OCI-LY1 (cell line): ENCODE results near the gene BTBD9.

ENCODE experiments used
- H2AFZ ChIP-seq: fragments of 200-600 bp; sonication (generic), shearing (Covaris generic); 2 replicates; pipeline ENCODE4 v1.6.0; 2014; ENCODE audit warnings: antibody characterized with exemption, mild to moderate bottlenecking, low read length
- H3F3A ChIP-seq: fragments of 200-600 bp; sonication (generic), shearing (Covaris generic); 2 replicates; pipeline ENCODE4 v1.6.0; 2014; ENCODE audit warnings: mild to moderate bottlenecking, antibody characterized with exemption, low read length, moderate library complexity; ENCODE audit not compliant: insufficient read depth
- H3K27ac ChIP-seq: fragments of 200-600 bp; sonication (generic); 2 replicates; pipeline ENCODE4 v1.5.1; 2014; ENCODE audit warnings: low read length, mixed run types, mild to moderate bottlenecking, low read depth; ENCODE audit not compliant: poor library complexity, severe bottlenecking
- H3K27me3 ChIP-seq: fragments of 200-600 bp; sonication (generic); 2 replicates; pipeline ENCODE4 v1.6.0; 2014; ENCODE audit warnings: antibody characterized with exemption, mild to moderate bottlenecking, low read length, moderate library complexity; ENCODE audit not compliant: insufficient read depth
- H3K36me3 ChIP-seq: fragments of 200-600 bp; sonication (generic); 2 replicates; pipeline ENCODE4 v1.6.1; 2014; ENCODE audit warnings: mild to moderate bottlenecking, antibody characterized with exemption, low read length, moderate library complexity, mixed read lengths; ENCODE audit not compliant: insufficient read depth
- H3K4me1 ChIP-seq: fragments of 200-600 bp; sonication (generic); 2 replicates; pipeline ENCODE4 v1.5.1; 2014; ENCODE audit warnings: mild to moderate bottlenecking, low read length, moderate library complexity; ENCODE audit not compliant: insufficient read depth, severe bottlenecking
- H3K4me2 ChIP-seq: fragments of 200-600 bp; sonication (generic), shearing (Covaris generic); 2 replicates; pipeline ENCODE4 v1.6.1; 2014; ENCODE audit warnings: low read length
- H3K4me3 ChIP-seq: fragments of 200-600 bp; sonication (generic); 2 replicates; pipeline ENCODE4 v1.5.1; 2014; ENCODE audit warnings: low read length, low read depth, mild to moderate bottlenecking, mixed read lengths; ENCODE audit not compliant: poor library complexity, severe bottlenecking
- H3K79me2 ChIP-seq: fragments of 200-600 bp; shearing (Covaris generic); 2 replicates; pipeline ENCODE4 v1.6.1; 2016; ENCODE audit warnings: mixed run types, low read length, mixed read lengths; ENCODE audit not compliant: insufficient read depth
- H3K9ac ChIP-seq: fragments of 200-600 bp; sonication (generic), shearing (Covaris generic); 2 replicates; pipeline ENCODE4 v1.6.1; 2014; ENCODE audit warnings: mild to moderate bottlenecking, low read length, mixed read lengths
- H3K9me2 ChIP-seq: fragments of 200-600 bp; sonication (generic), shearing (Covaris generic); 2 replicates; pipeline ENCODE4 v1.6.1; 2014; ENCODE audit warnings: low read depth, mild to moderate bottlenecking, low read length, mixed read lengths
- H3K9me3 ChIP-seq: fragments of 200-600 bp; shearing (Covaris generic); 2 replicates; pipeline ENCODE4 v1.6.1; 2014; ENCODE audit warnings: low read length, mixed read lengths
- H4K20me1 ChIP-seq: fragments of 200-600 bp; sonication (generic), shearing (Covaris generic); 2 replicates; pipeline ENCODE4 v1.6.0; 2016; ENCODE audit warnings: mild to moderate bottlenecking, low read length; ENCODE audit not compliant: insufficient read depth
- CTCF ChIP-seq: fragments of 200-600 bp; sonication (generic), shearing (Covaris generic); IDR thresholded peaks from 2 replicates; pipeline ENCODE4 v1.5.1; 2017; ENCODE audit warnings: mild to moderate bottlenecking, antibody characterized with exemption, low read length, moderate library complexity, mixed read lengths
- EZH2 ChIP-seq: fragments of 200-600 bp; sonication (generic), shearing (Covaris generic); IDR thresholded peaks from 2 replicates; pipeline ENCODE4 v1.8.0; 2017; ENCODE audit warnings: borderline replicate concordance, mixed run types, mild to moderate bottlenecking, antibody characterized with exemption, low read length, moderate library complexity, mixed read lengths

Gene BTBD9

GRCh38 chr6:38173909-38174308 lies 465.8 kb downstream of the BTBD9 start:
- no peak overlapping the region for H3K27ac ChIP-seq
- no peaks in the 10 kb centered on the region for H3K4me1 ChIP-seq
- H3K79me2 ChIP-seq, result no peaks in the 10 kb centered on the region
- no peak for TF ChIP-seq EZH2
- TF ChIP-seq CTCF, result no peak
- H3K4me3 ChIP-seq, result no peak overlapping the region
- no peaks in the 10 kb centered on the region for H4K20me1 ChIP-seq
- no peaks in the 10 kb centered on the region for H3F3A ChIP-seq
- H3K9me2 ChIP-seq, result no peaks in the 10 kb centered on the region
- H2AFZ ChIP-seq, result no peak overlapping the region
- H3K36me3 ChIP-seq, result no peaks in the 10 kb centered on the region
- no peak overlapping the region for H3K9ac ChIP-seq
- no peaks in the 10 kb centered on the region for H3K27me3 ChIP-seq
- no peak overlapping the region for H3K4me2 ChIP-seq
- H3K9me3 ChIP-seq, result no peaks in the 10 kb centered on the region

- Histone ChIP-seq H3K27ac (no peak overlapping the region), H3K4me3 (no peak overlapping the region), H3K27me3 (no peaks in the 10 kb centered on the region), H4K20me1 (no peaks in the 10 kb centered on the region), H3K4me2 (no peak overlapping the region), H3K36me3 (no peaks in the 10 kb centered on the region), H3K9me2 (no peaks in the 10 kb centered on the region), H3K9ac (no peak overlapping the region), H3K9me3 (no peaks in the 10 kb centered on the region), H3K4me1 (no peaks in the 10 kb centered on the region), H3F3A (no peaks in the 10 kb centered on the region), H2AFZ (no peak overlapping the region), H3K79me2 (no peaks in the 10 kb centered on the region)
- TF ChIP-seq EZH2, result no peak
- no peak for TF ChIP-seq CTCF
Measured at GRCh38 chr6:38172739-38173410, 466.9 kb downstream of the BTBD9 start.

DNA sequence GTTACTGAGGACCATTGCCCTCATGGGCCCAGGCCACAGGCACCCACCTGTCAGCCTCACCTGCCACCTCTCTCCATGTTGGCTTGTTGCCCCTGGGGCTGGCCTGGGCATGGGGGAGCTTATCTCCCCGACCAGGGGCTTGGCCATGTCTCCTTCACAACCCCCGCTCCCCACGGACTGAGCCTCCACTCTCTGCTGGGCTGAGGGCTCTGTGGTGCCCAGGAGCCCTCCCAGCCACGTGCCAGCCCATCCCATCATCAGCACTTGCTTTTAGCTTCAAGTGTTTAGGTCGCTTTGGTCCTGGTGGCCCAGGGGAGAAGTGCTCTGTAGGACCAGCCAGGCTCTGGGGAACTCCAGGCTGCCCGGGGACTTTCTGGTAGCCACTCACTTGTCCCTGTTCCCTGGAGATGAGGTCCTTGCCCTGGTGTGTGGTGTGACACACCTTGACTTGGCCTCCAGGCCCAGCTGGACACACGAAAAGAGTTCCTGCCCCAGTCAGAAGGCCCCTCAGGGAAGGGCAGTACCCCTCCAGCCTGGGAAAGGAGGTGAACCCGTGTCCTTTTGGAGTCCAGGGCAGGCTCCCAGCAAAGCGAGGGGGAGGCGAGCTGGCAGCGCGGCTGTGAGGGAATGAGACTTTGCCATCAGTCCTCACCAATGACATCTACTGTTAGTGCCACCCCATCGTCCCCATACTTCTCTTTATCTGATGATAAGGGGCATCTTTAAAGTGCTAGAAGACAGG lies 467.6 kb downstream of the BTBD9 start:
- Histone ChIP-seq H3K9me2 (no peaks in the 10 kb centered on the region), H2AFZ (no peak overlapping the region), H3K9ac (no peak overlapping the region), H4K20me1 (no peaks in the 10 kb centered on the region), H3K79me2 (no peaks in the 10 kb centered on the region), H3K9me3 (no peaks in the 10 kb centered on the region), H3F3A (no peaks in the 10 kb centered on the region), H3K36me3 (no peaks in the 10 kb centered on the region), H3K4me1 (no peaks in the 10 kb centered on the region), H3K4me2 (no peak overlapping the region), H3K27me3 (no peaks in the 10 kb centered on the region), H3K4me3 (no peak overlapping the region), H3K27ac (no peak overlapping the region)
- TF ChIP-seq CTCF (no peak), EZH2 (no peak)
